IPS-15b (cell line): ENCODE measurements around the gene INF2.
A peak's percentile ranks its signal among the peaks of the same experiment; 100 is the strongest.

ENCODE experiments used
- H3K27me3 ChIP-seq: one replicate; pipeline ENCODE4 v1.6.1; 2013; ENCODE audit warnings: low read length; ENCODE audit not compliant: control insufficient read depth, insufficient read depth
- H3K36me3 ChIP-seq: one replicate; pipeline ENCODE4 v1.6.1; 2013; ENCODE audit warnings: low read length; ENCODE audit not compliant: control insufficient read depth, insufficient read depth
- H3K4me1 ChIP-seq: one replicate; pipeline ENCODE4 v1.6.1; 2013; ENCODE audit warnings: mild to moderate bottlenecking, low read length; ENCODE audit not compliant: control insufficient read depth, insufficient read depth
- H3K4me3 ChIP-seq: one replicate; pipeline ENCODE4 v1.5.1; 2013; ENCODE audit warnings: low read depth, low read length
- H3K9ac ChIP-seq: one replicate; pipeline ENCODE4 v1.6.1; 2013; ENCODE audit warnings: low read depth, mild to moderate bottlenecking, low read length
- H3K9me3 ChIP-seq: one replicate; pipeline ENCODE4 v1.6.1; 2013; ENCODE audit warnings: mild to moderate bottlenecking, low read length; ENCODE audit not compliant: control insufficient read depth, insufficient read depth

INF2 gene

GRCh38 chr14:104694991-104695659, 5.7 kb downstream of the INF2 start:
- H3K9ac ChIP-seq = peak overlapping the region; percentile 47
- peaks cover 4% of the 10 kb centered on the region for H3K4me1 ChIP-seq
- peaks cover 43% of the 10 kb centered on the region for H3K36me3 ChIP-seq
- no peak overlapping the region for H3K4me3 ChIP-seq
- H3K9me3 ChIP-seq = no peaks in the 10 kb centered on the region
- H3K27me3 ChIP-seq = no peaks in the 10 kb centered on the region

- H3K9me3 ChIP-seq = no peaks in the 10 kb centered on the region
- peaks cover 4% of the 10 kb centered on the region for H3K4me1 ChIP-seq
- peaks cover 42% of the 10 kb centered on the region for H3K36me3 ChIP-seq
- no peak overlapping the region for H3K9ac ChIP-seq
- no peak overlapping the region for H3K4me3 ChIP-seq
- H3K27me3 ChIP-seq = no peaks in the 10 kb centered on the region
Observed at GRCh38 chr14:104695660-104696000, 6.2 kb downstream of the INF2 start.

GRCh38 chr14:104696671-104697316, 7.4 kb downstream of the INF2 start:
- no peak overlapping the region for H3K4me3 ChIP-seq
- H3K4me1 ChIP-seq = no peaks in the 10 kb centered on the region
- H3K9me3 ChIP-seq = no peaks in the 10 kb centered on the region
- H3K9ac ChIP-seq = no peak overlapping the region
- no peaks in the 10 kb centered on the region for H3K27me3 ChIP-seq
- H3K36me3 ChIP-seq = peaks cover 37% of the 10 kb centered on the region

GRCh38 chr14:104697317-104697703, 7.9 kb downstream of the INF2 start:
- Histone ChIP-seq H3K4me1 (no peaks in the 10 kb centered on the region), H3K4me3 (no peak overlapping the region), H3K27me3 (no peaks in the 10 kb centered on the region), H3K9me3 (no peaks in the 10 kb centered on the region), H3K36me3 (peaks cover 38% of the 10 kb centered on the region), H3K9ac (no peak overlapping the region)

- no peaks in the 10 kb centered on the region for H3K27me3 ChIP-seq
- H3K4me3 ChIP-seq = no peak overlapping the region
- H3K4me1 ChIP-seq = no peaks in the 10 kb centered on the region
- peaks cover 44% of the 10 kb centered on the region for H3K36me3 ChIP-seq
- H3K9ac ChIP-seq = no peak overlapping the region
- no peaks in the 10 kb centered on the region for H3K9me3 ChIP-seq
Observed at GRCh38 chr14:104697892-104698583, 8.6 kb downstream of the INF2 start.

- no peaks in the 10 kb centered on the region for H3K4me1 ChIP-seq
- no peaks in the 10 kb centered on the region for H3K9me3 ChIP-seq
- H3K4me3 ChIP-seq = no peak overlapping the region
Observed at GRCh38 chr14:104698688-104699425, 9.4 kb downstream of the INF2 start.

GRCh38 chr14:104699426-104699748, 10.0 kb downstream of the INF2 start:
- H3K9me3 ChIP-seq = no peaks in the 10 kb centered on the region
- H3K4me1 ChIP-seq = no peaks in the 10 kb centered on the region
- no peak overlapping the region for H3K9ac ChIP-seq
- no peaks in the 10 kb centered on the region for H3K27me3 ChIP-seq
- H3K36me3 ChIP-seq = peaks cover 55% of the 10 kb centered on the region
- H3K4me3 ChIP-seq = no peak overlapping the region

More at GRCh38 chr14:104698688-104699425, 9.4 kb downstream of the INF2 start:
- no peaks in the 10 kb centered on the region for H3K27me3 ChIP-seq
- no peak overlapping the region for H3K9ac ChIP-seq
- peaks cover 53% of the 10 kb centered on the region for H3K36me3 ChIP-seq

- Histone ChIP-seq H3K36me3 (peaks cover 55% of the 10 kb centered on the region), H3K27me3 (no peaks in the 10 kb centered on the region), H3K9ac (peak overlapping the region; percentile 65), H3K4me3 (no peak overlapping the region), H3K9me3 (peaks cover 3% of the 10 kb centered on the region), H3K4me1 (no peaks in the 10 kb centered on the region)
Observed at GRCh38 chr14:104700225-104700651, 10.8 kb downstream of the INF2 start.

- Histone ChIP-seq H3K36me3 (peaks cover 53% of the 10 kb centered on the region), H3K4me3 (no peak overlapping the region), H3K4me1 (no peaks in the 10 kb centered on the region), H3K27me3 (no peaks in the 10 kb centered on the region), H3K9me3 (peaks cover 3% of the 10 kb centered on the region), H3K9ac (peak overlapping the region; percentile 65)
Observed at GRCh38 chr14:104700747-104701217, 11.4 kb downstream of the INF2 start.

- H3K27me3 ChIP-seq = no peaks in the 10 kb centered on the region
- H3K9me3 ChIP-seq = peaks cover 3% of the 10 kb centered on the region
- peaks cover 47% of the 10 kb centered on the region for H3K36me3 ChIP-seq
- H3K4me3 ChIP-seq = no peak overlapping the region
- H3K4me1 ChIP-seq = no peaks in the 10 kb centered on the region
- no peak overlapping the region for H3K9ac ChIP-seq
Observed at GRCh38 chr14:104701383-104702076, 12.1 kb downstream of the INF2 start.

GRCh38 chr14:104702106-104702505, 12.7 kb downstream of the INF2 start:
- Histone ChIP-seq H3K27me3 (no peaks in the 10 kb centered on the region), H3K9ac (no peak overlapping the region), H3K4me3 (no peak overlapping the region), H3K9me3 (peaks cover 3% of the 10 kb centered on the region), H3K36me3 (peaks cover 42% of the 10 kb centered on the region), H3K4me1 (peaks cover 2% of the 10 kb centered on the region)
